Activated T-cell treated with anti-CD3 and anti-CD28 coated beads for 4 hours (primary cell): ENCODE data around the gene B4GALT5.
"Not testable (repeated sequence)": the region's sequence is repeated elsewhere in the genome, so short reads cannot be mapped to it uniquely, and the experiment has no call there.

ENCODE experiments used
- DNase-seq: peaks from one replicate; pipeline ENCODE4 v3.0.0-alpha.2; 2020

The B4GALT5 gene

GRCh38 chr20:49656304-49656703, 57.4 kb downstream of the B4GALT5 start:
- no peak for DNase-seq

GRCh38 chr20:49653925-49654434, 59.7 kb downstream of the B4GALT5 start:
- no peak for DNase-seq

GRCh38 chr20:49649672-49650071, 64.0 kb downstream of the B4GALT5 start:
- DNase-seq, result no peak

- no peak for DNase-seq
These were observed 66.1 kb downstream of the B4GALT5 start for GRCh38 chr20:49647550-49647949.

GRCh38 chr20:49646528-49646927, 67.2 kb downstream of the B4GALT5 start:
- DNase-seq, result no peak

- no peak for DNase-seq
These were observed 67.6 kb downstream of the B4GALT5 start for GRCh38 chr20:49646126-49646525.

- DNase-seq, result no peak
These were observed 68.6 kb downstream of the B4GALT5 start for GRCh38 chr20:49644980-49645565.

GRCh38 chr20:49642816-49643215, 70.9 kb downstream of the B4GALT5 start:
- DNase-seq, result no peak

GRCh38 chr20:49641683-49642656, 71.7 kb downstream of the B4GALT5 start:
- DNase-seq, result no peak

- DNase-seq, result no peak
These were observed 76.5 kb downstream of the B4GALT5 start for GRCh38 chr20:49637046-49637637.

GRCh38 chr20:49636447-49636846, 77.2 kb downstream of the B4GALT5 start:
- DNase-seq, result no peak

- DNase-seq, result no peak
These were observed 77.8 kb downstream of the B4GALT5 start for GRCh38 chr20:49635866-49636265.

GRCh38 chr20:49635166-49635565, 78.5 kb downstream of the B4GALT5 start:
- DNase-seq, result no peak

- DNase-seq, result no peak
These were observed 79.6 kb downstream of the B4GALT5 start for GRCh38 chr20:49634116-49634515.

GRCh38 chr20:49633643-49634042, 80.0 kb downstream of the B4GALT5 start:
- DNase-seq, result no peak

- no peak for DNase-seq
These were observed 80.7 kb downstream of the B4GALT5 start for GRCh38 chr20:49633023-49633422.

GRCh38 chr20:49631856-49632418, 81.7 kb downstream of the B4GALT5 start:
- no peak for DNase-seq

GRCh38 chr20:49631061-49631716, 82.5 kb downstream of the B4GALT5 start:
- no peak for DNase-seq

- DNase-seq, result no peak
These were observed 83.2 kb downstream of the B4GALT5 start for GRCh38 chr20:49630396-49630951.

GRCh38 chr20:49629606-49630005, 84.1 kb downstream of the B4GALT5 start:
- no peak for DNase-seq

- not testable (repeated sequence) for DNase-seq
These were observed 85.4 kb downstream of the B4GALT5 start for GRCh38 chr20:49628280-49628679.

- DNase-seq, result no peak
These were observed 86.3 kb downstream of the B4GALT5 start for GRCh38 chr20:49627329-49627761.
